ENCODE results near the gene FOXN1.

The FOXN1 gene

DNA sequence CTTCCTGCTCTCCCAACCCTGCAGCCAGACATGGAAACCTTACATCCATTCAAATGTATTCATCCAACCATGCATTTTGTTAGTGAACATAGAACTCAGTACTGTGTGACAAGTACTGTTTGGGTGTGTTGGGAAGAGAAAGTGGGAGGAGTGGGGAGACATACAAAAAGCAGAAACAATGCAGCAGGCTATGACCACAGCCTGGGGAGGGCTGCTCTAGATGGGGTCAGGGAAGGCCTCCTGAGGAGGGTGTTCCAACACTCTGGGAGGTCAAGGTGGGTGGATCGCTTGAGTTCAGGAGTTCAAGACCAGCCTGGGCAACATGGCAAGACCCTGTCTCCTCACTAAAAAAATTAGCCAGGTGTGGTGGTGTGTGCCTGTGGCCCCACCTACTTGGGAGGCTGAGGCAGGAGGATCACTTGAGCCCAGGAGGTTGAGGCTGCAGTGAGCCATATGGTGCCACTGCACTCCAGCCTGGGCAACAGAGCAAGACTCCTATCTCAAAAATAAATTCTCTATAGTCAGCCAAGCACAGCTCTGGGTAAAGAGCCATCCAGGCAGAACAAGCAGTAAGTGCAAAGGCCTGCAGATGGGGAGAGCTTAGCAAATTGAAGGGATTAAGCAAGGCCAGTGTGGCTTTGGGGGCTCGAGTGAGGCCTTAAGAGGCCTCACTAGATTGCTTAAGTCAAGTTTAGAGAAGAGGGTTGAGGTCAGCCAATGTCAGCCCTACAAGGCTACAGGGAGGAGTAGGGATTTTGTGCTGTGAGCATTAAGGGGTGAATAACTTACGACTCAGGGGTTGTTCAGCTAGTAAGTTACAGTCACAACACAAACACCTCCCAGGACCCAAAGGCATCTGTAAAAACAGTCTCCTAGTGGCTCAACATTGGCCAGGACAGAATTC, 27.2 kb upstream of the FOXN1 start:
- no peak for DNase-seq

DNA sequence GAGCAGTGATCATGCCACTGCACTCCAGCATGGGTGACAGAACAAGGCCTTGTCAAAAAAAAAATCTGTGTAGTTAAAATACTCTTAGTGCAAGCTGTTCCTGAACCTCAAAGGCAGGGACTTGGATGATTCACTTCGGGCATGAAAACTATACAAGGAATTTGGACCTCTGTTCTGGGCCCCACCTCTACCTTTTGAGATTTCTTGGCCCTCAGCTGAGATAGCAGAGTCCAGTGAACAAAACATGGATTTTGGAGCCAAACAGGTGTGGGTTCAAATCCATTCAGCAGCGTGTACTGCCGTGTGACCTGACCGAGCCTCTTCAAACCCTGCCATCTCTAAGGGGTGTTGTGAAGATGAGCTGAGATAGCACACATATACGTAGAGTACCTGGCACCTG, 25.9 kb upstream of the FOXN1 start:
- no peak for DNase-seq

DNA sequence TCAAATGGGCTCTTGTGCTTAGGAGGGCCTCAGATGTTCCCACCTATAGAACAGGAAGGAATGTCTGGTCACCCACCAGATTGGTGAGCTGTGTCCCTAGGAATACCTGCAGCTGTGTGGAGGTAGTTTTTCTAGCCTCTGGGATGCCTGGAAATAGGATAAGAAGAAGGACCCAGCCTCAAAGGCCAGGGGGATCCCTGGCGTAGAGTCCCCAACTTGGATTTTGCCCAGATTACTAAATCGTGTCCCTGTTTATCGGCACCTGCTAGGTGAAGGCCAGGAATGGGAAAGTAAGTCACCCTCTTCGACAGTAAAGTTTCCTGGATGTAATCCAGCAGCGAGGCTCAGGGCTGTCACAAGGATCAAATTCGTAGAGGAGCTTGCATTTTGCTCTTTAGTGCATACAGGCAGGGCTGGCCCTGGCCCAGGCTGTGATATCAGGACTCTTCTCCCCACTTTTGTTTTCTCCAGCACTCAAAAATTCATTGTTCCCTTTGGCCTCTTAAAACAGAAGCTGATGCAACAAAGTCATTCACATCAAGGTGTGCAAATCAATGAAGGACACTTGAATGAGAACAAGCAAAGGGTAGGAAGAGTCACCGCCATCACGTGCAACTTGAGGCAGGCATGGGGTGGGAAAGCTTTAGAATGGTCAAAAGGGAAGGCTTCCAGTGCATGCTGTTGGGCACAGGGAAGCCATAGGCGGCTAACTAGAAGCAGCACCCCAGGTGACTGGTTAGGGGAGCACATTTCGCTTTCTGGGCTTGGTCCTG, 25.2 kb upstream of the FOXN1 start:
- no peak for DNase-seq

DNA sequence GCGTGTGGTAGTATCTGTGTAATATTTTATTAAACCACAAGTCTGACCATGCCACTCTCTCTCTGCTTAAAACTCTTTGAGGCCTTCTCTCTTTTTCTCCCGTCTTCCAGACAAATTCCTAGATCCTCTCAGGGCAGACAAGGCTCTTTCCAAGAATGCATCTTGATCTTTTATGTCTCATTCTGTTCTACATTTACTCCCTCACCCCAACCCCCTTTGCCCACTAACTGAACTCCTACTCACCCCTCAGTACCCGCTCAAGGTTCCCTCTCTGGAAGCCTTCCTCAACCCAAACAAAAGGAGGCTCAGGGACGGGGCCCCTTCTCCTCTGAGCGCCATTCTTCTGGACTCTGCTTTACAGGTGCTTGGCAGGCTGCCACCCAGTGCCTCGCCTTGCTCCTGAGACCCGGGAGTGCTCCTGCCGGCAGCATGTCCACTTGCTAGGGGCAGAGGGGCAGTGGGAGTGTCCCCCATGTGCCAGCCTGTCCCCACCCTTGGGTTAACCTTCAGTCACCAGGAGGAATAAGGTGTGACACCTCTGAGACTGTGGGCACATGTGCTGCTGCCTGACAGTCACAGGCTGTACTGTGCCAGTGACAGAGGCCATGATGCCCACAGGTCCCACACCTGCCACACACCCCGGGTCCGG, 23.5 kb upstream of the FOXN1 start:
- no peak for DNase-seq

DNA sequence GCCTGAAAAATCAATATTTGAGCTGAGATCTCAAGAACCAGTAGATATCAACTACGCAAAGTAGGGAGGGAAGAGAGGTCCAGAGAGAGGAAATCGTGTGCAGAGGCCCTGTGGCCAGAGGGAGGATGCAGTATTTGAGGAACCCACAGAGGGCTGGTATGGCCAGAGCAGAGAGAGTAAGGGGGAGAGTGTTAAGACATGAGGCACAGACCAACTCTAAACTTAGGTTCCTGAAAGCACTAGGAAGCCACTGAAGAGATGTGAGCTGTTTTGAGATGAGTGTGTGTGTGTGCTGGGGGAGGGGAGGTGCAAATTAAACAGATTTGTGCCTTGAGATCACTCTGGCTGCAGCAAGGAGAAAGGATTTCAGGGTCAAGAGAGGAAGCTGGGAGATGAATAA, 21.9 kb upstream of the FOXN1 start:
- DNase-seq, result no peak

DNA sequence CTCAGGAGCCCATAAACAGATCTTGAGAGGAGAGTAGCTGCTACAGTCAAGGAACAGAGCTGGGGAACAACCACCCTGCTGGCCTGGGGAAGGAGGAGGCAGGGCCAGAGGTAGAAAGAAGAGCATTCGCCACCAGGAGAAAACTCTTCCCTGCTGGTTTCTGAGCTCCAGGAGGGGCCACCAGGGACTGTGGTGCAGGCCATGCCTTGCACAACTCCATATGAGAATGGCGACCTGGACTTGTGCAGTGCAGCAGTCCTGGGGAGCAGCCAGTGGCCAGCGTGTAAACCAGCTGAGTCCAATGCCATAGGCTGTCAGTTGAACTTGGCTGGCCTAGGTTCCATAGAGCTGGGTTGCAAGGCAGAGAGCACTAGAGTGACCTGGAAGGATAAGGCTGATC, 21.1 kb upstream of the FOXN1 start:
- DNase-seq, result no peak

DNA sequence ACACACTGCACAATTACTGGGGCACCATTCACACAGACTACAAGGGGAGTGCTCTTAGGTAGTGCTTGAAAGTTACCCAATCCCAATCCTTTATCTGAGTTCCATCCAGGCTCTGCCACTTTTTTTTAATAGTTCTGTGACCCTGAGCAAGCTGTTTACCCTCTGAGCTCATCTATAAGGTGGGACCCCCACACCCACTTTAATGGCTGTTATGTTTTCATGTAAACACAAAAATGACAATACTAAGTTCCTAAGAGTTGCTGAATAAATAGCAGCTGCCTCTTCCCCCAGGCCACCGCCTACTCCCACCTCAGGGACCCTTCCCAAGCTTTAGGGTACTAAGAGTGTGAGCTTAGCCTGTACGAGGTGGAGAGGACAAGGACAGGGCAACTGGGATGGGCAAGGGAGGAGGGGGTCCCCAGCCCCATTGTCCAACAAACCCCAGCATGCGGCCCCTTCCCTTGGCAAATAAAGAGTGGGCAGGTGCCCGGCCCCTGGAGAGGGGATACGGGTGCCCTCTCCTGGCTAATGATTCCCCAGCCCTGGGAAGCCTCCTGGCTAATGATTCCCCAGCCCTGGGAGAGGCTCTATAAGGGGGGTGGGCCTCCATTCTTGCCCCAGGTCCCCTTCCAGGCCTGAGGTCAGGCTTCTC, 18.1 kb upstream of the FOXN1 start:
- no peak for DNase-seq

DNA sequence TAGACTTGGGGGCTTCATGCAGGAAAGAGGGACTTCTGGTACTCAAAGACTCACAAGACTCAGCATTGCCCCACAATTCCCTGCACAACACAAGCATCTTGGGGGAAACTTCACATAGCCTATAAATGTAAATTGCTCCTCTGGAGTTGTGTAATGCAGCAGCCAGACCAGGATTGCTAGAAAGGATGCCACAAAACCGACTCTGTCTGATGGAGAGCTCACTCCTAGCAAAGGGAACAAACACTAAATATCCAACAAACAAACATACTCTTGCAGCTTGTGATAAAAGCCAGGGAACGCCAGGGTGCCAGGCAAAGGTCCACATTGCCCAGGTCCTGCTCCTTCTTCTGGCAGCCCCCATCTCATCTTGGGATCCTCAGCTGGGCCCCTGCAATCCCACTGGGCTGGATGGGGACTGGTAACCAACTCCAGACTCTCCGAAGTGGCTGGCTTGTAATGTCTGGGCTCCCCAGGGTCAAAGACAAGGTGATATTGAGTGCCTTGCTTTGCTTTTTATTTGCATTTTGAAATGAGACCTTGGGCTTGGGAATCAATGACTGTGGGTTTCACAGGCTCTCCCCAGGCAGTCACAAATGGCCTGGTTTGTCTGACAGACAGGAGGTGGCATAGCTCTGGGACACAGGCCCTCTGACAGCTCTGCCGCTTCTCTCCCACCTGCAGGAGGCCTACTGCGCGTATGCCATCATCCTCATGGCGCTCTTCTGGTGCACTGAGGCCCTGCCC, 17.4 kb upstream of the FOXN1 start:
- no peak for DNase-seq

DNA sequence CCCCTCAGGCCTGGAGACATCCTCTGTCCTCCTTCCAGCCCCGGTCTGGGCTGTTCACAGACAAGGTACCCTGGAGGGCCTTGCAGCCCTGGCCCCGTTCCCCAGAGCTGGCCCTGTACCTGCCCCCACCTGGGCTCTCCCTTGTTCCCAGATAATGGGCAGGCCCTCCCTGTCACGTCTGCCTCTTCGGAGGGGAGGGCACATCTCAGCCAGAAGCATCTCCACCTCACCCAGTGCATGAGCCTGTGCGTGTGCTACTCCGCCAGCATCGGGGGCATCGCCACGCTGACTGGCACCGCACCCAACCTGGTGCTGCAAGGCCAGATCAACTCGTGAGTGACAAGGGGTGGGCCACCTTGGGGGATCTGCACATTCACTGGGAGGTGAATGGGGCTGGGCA, 14.9 kb upstream of the FOXN1 start:
- DNase-seq, result no peak

DNA sequence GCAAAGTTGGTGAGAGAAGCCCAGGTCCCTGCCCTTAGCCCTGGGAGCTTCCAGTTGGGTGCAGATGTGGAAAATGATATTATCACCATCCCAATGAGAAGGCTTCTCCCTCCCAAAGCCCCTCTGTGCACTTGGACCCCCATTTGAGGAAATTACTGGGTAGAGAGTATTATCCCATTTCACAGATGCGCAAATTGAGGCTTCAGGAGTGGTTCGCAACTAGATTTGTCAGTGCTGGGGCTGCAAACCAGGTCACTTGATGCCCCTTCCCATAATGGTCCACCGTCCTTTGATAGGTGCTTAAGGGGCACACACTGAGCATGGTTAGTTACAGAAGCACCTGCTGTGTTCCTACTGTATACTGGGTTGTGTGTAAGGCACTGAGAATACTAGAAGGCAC, 14.3 kb upstream of the FOXN1 start:
- no peak for DNase-seq

DNA sequence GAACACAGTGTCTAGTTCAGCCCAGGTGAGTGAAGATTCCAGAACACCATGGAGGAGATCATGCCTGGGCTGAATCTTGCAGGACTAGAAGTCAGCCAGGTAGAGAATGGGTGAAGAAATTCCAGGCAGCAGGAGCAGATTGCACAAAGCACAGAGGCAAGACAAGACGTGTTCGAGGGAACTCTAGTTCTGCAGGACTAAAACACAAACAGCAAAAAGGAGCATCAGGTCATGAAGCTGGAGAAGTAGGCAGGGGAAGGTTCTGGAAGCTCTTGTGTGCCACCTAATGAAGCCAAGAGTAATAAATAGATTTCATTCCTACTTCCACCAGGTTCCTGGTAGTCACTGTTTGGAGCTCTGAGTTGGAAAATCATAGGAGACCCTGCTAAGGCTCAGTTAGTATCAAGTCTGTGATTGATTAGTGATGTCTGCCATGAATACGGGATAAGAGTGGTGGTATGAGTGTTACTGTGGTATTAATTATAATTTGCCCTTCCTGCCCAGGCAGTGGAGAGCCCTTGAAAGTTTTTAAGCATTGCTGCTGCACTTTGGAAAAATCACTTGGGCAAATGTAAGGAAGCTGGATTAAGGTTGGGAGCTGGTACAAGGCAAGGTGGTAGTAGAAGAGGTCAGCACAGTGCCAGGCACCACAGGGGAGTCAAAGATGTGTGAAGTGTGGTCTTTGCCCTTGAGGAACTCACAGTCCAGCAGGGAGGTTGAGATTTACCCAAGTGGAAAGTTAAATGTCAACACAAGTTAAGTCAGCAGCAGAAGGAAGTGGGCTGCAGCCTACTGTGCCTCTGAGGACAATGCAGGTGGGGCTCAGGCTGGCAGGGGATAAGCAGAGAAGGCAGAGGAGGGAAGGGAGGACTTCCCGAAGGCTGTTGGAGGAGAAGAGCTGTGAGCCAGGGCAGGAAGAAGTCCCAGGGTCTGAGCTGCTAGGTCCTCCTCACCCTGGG, 13.5 kb upstream of the FOXN1 start:
- DNase-seq, result no peak

DNA sequence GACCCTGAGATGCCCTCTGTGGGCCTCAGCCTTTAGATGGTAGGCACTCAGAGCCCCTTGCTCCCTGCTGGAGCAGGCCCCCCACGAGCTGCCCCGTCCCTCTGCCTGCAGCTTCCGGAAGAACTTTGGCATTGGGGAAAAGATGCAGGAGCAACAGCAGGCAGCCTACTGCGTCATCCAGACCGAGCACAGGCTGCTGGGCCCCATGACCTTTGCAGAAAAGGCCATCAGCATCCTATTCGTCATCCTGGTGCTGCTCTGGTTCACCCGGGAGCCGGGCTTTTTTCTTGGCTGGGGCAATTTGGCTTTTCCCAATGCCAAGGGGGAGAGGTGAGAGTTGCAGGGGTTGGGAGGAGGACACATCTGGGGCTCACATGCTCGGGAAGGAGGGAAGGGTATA, 12.7 kb upstream of the FOXN1 start:
- no peak for DNase-seq

DNA sequence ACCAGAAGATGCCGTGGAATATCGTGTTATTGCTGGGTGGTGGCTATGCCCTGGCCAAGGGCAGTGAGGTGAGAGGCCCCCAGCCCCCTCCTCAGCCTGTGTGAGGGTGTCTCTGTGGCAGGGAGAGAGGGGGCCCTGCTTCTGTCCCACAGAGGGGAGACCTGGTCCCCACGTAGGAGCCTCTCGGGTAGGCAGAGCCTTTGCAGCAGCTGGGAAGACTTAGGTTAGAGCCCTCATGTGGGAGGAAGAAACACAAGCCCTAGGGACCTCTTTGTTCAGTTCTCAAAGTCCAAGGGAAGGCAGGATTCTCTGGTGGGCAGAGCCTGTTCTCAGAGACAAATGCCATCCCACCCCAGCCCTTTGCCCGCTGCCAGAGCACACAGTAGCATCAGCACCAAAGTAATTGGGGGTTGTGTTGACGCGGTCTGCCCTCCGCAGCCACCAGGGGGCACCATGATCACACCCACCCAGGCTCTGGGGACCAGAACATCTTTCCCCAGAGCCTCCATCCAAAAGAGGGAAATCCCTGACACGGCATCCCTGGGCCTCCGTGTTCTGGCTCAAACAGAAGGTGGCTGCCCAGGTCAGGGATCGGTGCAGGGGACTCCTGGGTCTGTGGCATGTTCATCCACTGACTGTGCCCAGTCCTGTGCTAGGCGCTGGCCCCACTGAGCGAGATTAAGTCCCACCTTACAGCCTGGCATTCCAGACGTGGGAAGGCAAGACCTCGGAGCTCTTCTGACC, 11.5 kb upstream of the FOXN1 start:
- DNase-seq, result peak; percentile 71 to 76

DNA sequence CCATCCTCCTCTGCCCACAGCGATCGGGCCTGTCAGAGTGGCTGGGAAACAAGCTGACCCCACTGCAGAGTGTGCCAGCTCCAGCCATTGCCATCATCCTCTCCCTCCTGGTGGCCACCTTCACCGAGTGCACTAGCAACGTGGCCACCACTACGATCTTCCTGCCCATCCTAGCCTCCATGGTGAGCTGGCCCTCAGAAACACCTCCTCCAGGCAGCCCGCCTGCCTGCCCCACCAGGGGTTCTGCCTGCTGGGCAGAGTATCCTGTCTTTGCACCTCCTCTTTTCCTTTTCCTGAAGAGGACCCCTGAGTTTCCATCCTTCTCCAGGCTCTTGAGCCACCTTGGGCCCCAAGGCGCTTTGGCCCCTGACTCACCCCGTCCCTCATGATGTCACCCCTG, 10.5 kb upstream of the FOXN1 start:
- DNase-seq, result no peak

DNA sequence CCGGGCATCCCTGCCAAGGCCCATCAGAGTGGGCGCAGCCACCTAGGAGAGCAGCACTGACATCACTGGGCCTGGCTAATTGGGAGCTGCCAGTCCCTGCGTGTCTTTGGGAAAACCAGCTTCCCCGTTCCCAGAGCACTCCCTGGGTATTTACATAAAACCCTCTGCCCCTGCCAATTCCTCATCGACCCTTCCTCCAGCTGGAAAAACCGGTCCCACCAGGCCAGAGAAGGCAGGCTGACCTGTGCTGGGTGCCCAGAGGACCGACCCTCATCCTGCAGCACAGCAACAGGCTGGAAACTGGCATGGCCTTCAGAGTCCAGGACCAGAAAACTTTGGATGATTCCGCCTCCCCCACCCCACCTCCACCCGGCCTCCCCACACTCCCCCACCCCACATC, 8.2 kb upstream of the FOXN1 start:
- no peak for DNase-seq

DNA sequence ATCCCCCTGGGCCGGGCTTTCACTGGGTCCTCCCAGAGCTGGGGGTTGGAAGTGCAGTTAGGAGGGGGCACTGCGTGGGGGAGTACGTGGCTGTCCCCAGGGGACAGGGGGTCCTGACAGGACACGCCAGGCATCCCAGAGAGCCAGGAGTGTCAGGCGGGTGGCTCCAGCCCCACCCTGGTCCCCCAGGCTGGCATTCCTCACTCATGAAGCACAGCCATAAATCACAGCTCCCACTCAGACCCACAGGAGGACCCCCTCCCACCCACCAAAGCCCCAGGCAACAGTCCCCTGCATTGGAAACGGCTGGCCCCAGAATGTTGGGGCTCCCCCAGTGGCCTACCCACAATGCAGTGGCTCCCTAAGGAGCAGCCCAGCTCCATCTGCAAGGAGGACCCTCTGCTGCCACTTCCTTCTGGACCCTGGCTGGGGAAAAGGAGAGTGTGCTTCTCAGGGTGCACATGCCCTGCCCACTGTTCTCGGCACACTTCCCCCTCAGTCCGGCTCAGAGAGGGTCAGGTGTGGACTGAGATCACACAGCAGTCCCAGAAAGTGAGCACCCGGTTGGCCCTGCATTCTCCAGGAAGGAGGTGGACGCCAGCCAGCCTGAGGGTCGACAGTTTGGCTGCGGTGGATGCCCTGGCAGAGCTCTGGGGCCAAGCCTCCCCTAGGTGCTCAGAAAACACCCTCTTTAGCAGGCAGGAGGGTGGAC, 7.3 kb upstream of the FOXN1 start:
- no peak for DNase-seq

DNA sequence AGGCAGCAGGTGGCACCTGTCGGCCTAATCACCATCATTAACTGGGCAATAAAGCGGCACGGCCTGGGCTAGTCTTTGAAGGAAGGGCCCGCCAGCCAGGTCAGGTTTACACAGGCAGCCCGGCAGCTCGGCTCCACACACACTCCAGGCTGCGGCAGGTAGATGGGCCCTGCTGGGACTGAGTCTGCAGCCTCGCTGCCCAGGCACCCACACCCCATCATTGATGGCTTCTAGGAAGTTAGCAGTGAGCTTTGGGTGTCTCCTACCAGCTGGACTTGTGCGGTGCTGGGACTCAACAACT, 6.8 kb upstream of the FOXN1 start:
- no peak for DNase-seq

DNA sequence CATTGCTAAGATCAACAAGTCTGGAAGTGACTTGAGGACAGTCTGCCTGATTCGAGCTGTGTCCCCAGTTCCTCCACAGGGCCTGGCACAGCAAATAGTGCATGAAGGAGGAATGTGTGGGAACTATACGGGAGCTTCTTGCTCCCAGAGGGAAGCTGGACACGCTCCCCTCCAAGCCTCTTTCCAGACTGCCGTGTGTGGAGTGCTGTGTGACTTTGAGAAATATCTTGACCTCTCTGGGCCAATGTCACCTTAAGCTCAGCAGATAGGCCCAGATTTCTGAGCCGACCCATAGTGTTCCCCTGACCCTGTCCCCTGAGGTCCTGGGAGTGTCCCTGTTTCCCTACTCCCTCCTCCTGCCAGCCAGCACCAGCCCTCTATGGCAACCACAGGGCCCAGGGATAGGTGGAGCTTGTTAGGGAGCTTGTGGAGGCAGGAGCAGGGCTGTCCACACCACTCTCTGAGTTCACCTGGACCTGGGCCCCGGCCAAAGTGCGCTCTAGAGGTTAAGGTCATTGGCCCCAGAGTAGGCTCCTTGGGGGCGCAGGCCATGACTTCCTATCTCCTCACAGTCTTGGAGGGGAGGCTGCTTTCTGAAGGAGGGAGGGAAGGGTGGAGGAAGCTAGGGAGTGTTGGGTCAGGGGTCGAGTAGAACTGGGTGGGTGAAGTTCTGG, 6.3 kb upstream of the FOXN1 start:
- DNase-seq, result no peak

DNA sequence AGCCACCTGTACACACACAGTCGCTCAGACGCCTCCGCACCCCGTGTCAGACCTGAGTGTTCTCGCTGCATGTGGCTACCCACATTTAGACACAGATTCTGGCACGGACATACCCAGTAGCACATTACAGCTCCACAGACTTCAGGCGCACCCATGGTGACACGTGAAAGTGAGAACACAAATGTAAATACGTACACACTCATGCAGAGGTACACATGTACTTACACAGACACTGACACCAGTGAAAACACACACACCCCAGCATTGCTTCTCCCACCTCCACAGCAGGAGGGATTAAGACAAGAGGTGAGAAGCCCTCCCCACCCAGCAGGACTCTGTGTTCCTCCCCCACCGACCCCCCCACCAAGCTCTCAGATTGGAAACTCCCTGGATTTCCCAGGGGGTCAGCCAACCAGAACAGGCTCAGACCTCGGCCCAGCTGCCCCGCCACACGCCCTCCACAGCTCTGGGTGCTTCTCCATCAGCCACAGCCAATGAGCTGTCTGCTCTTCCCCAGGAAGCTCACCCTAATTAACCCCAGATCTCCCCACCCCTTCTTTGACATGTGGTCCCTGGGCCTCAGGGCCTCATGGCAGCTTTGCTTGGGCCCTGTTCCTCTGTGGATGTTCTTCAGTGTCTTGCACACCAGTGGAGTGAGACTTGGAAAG, 5.3 kb upstream of the FOXN1 start:
- DNase-seq, result no peak
